ENCODE measurements around the gene CUEDC1.
A peak's percentile ranks its signal among the peaks of the same experiment; 100 is the strongest.

Gene CUEDC1

GRCh38 chr17:57972151-57972550 lies 16.9 kb upstream of the CUEDC1 start:
- peak overlapping the region; percentile 54 for H3K27ac ChIP-seq
- no peak for TF ChIP-seq CTCF (conservative IDR thresholded peaks at IDR 0.05)

GRCh38 chr17:57971572-57971971 lies 16.4 kb upstream of the CUEDC1 start:
- no peak for TF ChIP-seq CTCF (conservative IDR thresholded peaks at IDR 0.05)
- H3K27ac ChIP-seq: peak overlapping the region; percentile 54

DNA sequence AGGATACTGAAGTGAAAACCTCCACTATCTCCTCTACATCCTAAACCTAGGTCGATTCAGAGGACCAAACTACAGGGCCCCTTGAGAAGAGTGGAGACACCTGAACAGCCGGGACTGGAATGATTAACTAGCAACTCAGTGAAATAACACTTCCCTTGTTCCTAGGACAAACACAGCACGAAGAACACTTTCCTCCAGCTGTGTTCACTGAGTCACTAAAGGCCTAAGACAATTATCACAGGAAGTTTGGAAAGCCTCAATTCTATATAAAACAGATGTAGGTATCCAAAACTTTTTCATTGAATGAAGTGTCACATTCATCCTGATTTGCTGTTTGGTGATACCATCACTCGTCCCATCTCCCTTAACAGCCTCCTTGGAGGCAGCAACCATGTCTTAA lies 15.5 kb upstream of the CUEDC1 start:
- TF ChIP-seq CTCF (conservative IDR thresholded peaks at IDR 0.05): no peak
- peak overlapping the region; percentile 54 for H3K27ac ChIP-seq

DNA sequence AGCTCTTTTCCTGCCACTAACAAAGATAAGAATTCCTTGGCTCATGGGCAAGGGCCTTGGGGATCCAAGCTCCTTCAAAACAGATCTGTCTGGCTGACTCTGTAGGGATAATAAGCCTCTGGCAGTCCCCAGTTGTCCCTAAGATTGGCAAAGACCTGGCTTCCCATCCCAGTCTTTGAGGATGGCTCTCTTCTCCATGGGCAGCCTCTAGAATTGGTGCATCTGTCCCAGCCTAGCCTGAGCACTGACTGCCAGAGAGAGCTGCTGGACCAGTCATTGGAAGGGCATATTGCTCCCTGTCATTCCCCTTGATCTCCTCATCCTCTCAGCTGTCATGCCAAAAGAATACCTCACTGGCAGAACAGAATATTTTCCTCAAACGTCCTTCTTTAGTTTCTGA lies 13.2 kb upstream of the CUEDC1 start:
- H3K27ac ChIP-seq: no peak overlapping the region
- no peak for TF ChIP-seq CTCF (conservative IDR thresholded peaks at IDR 0.05)

- H3K27ac ChIP-seq: no peak overlapping the region
- TF ChIP-seq CTCF (conservative IDR thresholded peaks at IDR 0.05): no peak
Measured at GRCh38 chr17:57966875-57967274, 11.7 kb upstream of the CUEDC1 start.

- H3K27ac ChIP-seq: no peak overlapping the region
- TF ChIP-seq CTCF (conservative IDR thresholded peaks at IDR 0.05): no peak
Measured at GRCh38 chr17:57966246-57966645, 11.0 kb upstream of the CUEDC1 start.

- TF ChIP-seq CTCF (conservative IDR thresholded peaks at IDR 0.05): no peak
- H3K27ac ChIP-seq: no peak overlapping the region
Measured at GRCh38 chr17:57965521-57966160, 10.4 kb upstream of the CUEDC1 start.

Measured in VCaP (cell line).